Activated CD8-positive, alpha-beta memory T cell treated with anti-CD3 and anti-CD28 coated beads, Interleukin-2, amount 50 U/mL, for 24 hours (primary cell): ENCODE data around the gene SERPINI2.
"Not testable (repeated sequence)": the region's sequence is repeated elsewhere in the genome, so short reads cannot be mapped to it uniquely, and the experiment has no call there.

Source experiments
- DNase-seq: peaks from one replicate; pipeline ENCODE4 v3.0.0-alpha.2; 2020; ENCODE audit errors: extremely low read depth

SERPINI2 gene

GRCh38 chr3:167450675-167451074, 23.2 kb downstream of the SERPINI2 start:
- DNase-seq, result no peak

DNA sequence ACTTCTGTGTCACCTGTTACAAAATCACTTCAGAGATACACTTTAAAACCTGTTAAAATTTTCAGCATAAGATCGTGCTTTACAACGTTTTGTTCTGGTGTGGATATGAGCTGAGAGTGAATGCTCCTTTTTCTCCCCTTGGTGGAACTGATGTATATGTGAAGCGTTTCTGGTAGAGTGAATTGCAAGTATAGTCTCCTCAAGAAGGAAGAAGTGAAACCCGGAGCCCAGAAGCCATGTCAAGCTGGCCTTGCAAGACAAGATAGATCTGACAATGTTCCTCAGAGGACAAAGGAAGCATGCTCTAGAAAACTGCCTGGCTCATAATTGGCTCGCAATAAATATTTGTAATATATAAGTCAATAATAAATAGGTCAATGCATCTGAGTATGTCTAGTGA, 23.6 kb downstream of the SERPINI2 start:
- no peak for DNase-seq

GRCh38 chr3:167445491-167445890, 28.4 kb downstream of the SERPINI2 start:
- no peak for DNase-seq

DNA sequence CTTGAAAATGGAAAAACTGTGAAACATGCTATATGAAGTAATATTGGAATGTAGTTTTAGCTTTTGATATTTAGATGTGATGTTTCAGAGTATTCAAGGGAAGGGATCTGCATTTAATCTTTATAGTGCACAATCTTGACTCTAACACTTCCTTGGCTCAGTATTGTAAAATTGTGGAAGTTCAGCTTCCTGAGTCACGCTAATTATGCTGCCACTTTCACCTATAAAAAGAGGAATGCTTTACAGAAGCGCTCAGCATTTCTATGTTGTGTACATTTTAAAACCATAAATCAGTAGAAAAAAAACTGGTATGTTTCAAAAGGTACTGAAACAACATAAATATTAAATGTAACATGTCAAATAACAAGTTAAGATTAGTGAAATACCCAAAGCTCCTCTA, 32.6 kb downstream of the SERPINI2 start:
- no peak for DNase-seq

DNA sequence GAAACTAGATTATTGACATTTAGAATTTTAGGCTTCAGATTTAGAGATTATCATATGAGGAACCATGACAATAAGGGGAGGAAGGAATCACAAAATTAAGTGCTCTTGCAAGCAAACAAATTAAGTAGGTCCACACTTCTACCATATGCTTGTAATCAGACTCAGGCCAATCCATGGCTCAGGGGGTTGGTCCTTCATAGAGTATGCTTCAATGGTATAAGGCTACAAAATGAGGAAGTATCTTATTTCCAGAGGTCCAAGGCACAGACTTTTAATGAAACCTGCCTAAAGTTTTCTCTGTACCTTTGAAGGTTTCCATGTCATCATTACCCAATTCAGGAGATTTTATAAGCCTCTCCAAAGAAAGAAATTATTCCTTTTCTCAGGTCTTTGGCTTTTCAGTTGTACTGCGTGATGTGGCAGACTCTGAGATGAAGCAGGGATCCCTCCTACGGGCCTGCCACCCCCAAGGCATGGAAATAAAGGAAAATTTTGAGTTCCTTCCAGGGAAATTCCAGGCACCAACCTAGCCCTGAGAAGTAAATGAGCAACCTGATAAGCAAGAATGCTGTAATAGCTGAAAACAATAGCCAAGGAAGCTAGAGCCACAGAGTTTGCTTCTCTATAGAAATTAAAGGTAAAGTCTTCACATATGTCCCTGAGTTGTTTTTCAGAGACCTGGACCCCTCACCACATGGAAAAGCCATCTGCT, 36.3 kb downstream of the SERPINI2 start:
- no peak for DNase-seq

- not testable (repeated sequence) for DNase-seq
Observed at GRCh38 chr3:167426962-167427361, 46.9 kb downstream of the SERPINI2 start.

DNA sequence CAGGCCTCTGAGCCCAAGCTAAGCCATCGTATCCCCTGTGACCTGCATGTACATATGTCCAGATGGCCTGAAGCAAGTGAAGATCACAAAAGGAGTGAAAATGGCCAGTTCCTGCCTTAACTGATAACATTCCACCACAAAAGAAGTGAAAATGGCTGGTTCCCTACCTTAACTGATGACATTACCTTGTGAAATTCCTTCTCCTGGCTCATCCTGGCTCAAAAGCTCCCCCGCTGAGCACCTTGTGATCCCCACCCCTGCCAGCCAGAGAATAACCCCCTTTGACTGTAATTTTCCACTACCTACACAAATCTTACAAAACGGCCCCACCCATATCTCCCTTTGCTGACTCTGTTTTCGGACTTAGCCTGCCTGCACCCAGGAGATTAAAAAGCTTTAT, 51.4 kb downstream of the SERPINI2 start:
- DNase-seq, result not testable (repeated sequence)

DNA sequence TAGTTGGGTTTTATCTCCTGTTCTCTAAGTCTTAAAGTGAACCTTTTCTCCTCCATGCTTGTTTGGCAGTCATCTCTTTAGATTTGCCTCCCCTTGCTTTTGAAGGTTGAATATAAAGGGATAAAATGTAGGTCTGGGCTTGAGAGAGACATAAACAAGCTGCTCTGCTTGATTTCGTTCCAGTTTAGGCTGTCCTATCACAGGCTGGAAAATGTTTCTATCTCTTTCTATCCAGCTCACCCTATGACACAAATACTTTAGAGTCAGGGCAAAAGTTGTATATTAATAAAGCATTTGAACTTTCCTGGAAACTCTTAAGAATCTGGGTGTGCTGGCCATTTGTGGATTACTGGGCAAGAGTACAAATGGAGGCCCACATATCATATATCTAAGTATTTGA, 64.2 kb downstream of the SERPINI2 start:
- DNase-seq, result no peak

GRCh38 chr3:167406876-167407492, 66.9 kb downstream of the SERPINI2 start:
- DNase-seq, result no peak

DNA sequence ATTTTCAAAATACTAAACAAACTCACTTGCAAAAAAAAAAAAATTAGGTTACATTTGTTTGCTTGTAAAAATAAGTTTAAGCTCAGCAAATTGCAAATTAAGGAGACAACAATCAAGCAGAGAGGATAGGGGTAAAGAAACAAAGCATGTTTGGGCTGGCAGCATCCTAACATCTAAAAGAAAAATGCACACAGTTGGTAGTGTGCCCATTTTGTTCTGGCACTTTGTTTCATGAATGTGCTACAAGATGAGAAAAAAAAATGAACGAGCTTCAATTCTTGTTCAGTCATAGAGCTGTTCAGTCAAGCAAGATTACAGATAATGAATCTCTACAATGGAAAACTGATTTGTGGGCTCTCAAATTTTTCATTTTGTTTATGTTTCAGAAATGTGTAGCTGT, 76.0 kb downstream of the SERPINI2 start:
- no peak for DNase-seq

GRCh38 chr3:167396075-167396474, 77.8 kb downstream of the SERPINI2 start:
- no peak for DNase-seq

GRCh38 chr3:167394003-167394402, 79.8 kb downstream of the SERPINI2 start:
- no peak for DNase-seq
